Measurements from ENCODE around the gene LRIT1.

DNA sequence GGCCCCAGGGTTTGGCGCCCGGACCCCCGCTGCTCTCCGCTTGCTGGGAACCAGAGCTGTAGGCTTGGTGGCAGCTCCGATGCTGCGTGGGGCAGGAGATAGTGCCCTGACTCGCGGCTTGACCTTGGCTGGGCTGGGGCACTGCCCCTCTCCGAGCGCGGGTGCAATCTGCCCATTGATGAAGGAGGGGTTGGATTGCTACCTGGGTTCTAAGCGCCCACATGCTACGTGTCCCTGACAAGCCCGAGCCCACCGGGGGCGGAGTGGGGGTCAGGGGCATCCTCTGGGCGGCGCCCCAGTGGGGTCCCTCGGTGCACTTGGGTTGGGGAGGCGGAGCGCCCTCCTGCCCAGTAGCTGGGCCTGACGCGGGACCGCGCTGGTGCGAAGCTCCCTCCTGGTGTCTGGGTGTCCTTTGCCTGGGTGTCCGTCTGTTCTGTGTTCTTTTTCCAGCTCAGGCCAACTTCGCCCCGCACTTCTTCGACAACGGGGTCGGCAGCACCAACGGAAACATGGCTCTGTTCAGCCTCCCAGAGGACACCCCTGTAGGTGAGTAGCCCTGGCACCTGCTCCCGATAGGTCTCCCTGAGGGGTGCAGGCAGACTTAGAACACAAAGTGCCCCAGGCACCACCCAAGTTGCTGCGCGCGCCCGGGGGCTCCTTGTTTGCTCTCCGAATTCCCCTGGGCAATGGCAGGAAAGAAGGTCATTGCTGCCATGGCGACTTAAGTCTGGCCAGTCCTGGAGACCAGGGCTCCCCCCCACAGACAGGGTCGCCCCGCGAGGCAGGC is 46.1 kb downstream of the LRIT1 start:
- TF ChIP-seq POLR2A (IDR thresholded peaks at IDR 0.05) = no peak
- TF ChIP-seq, protein P1, sequence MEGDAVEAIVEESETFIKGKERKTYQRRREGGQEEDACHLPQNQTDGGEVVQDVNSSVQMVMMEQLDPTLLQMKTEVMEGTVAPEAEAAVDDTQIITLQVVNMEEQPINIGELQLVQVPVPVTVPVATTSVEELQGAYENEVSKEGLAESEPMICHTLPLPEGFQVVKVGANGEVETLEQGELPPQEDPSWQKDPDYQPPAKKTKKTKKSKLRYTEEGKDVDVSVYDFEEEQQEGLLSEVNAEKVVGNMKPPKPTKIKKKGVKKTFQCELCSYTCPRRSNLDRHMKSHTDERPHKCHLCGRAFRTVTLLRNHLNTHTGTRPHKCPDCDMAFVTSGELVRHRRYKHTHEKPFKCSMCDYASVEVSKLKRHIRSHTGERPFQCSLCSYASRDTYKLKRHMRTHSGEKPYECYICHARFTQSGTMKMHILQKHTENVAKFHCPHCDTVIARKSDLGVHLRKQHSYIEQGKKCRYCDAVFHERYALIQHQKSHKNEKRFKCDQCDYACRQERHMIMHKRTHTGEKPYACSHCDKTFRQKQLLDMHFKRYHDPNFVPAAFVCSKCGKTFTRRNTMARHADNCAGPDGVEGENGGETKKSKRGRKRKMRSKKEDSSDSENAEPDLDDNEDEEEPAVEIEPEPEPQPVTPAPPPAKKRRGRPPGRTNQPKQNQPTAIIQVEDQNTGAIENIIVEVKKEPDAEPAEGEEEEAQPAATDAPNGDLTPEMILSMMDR (IDR thresholded peaks at IDR 0.05) = no peak
